NB4 (cell line): Measurements from ENCODE around the gene PNPO.
"Not testable (repeated sequence)": the region's sequence is repeated elsewhere in the genome, so short reads cannot be mapped to it uniquely, and the experiment has no call there.

Source experiments
- MAX ChIP-seq: IDR thresholded peaks from 2 replicates; pipeline ENCODE4 v1.6.1; 2011; ENCODE audit warnings: low read depth, low read length
- POLR2A ChIP-seq: IDR thresholded peaks from 2 replicates; pipeline ENCODE4 v1.6.1; 2011; ENCODE audit warnings: mild to moderate bottlenecking; ENCODE audit not compliant: insufficient read length; ENCODE audit errors: extremely low read depth

GRCh38 chr17:47919889-47920288 is 21.5 kb upstream of the PNPO start:
- not testable (repeated sequence) for TF ChIP-seq POLR2A, MAX
